Measurements from ENCODE around the gene NMT1. TPM values are rescaled to one million over a fixed set of nuclear protein-coding genes. Genes with fewer than 3 reads are reported as not detected.

NMT1 gene
- total and polyA plus RNA-seq, 2 of the 13 experiments (the other 11 are each of a cell fraction or from before 2014, with no cell fraction given), result 75.7 to 142 TPM

DNA sequence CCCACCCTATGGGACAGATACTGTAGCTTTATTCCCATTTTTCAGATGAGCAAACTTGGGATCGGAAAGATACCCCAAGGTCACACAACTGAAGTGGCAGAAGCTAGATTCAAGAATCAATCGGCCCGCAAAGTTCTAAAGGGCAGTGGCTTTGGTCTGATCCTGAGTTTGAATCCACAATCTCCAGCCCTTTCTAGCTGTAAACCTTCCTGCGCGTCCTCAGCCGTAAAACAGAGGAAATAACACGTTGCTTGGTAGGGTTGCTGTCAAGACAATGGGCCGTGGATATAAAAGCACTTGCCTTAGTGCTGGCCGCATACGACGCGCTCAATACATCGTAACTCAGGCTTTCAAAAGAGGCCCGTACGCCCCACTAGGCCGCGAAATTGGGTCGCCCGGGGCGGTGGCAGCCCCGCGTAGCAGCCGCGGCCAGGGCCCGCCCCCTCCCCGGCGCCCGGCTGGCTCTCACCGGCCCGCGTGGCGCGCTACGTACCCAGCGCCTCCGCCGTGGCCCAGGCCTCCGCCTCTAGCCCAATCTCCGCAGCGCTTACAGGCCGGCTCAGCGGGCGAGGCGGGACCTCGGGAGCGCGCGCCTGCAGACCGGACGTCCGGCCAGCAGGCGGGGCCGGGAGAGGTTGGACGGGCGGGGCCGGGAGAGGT is 9.9 kb upstream of the NMT1 start, which contains the start of gene DCAKD (continued):
- TF ChIP-seq ZNF556 (CRISPR knock-in tag; IDR thresholded peaks at IDR 0.05; ENCODE audit: borderline replicate concordance) (peak; percentile 61; the same call in 1 of the 2 replicates), ATF1 (CRISPR knock-in tag; IDR thresholded peaks at IDR 0.05) (no peak), GABPB1 (CRISPR knock-in tag; IDR thresholded peaks at IDR 0.05) (peak; percentile 90), JUNB (CRISPR knock-in tag; IDR thresholded peaks at IDR 0.05; ENCODE audit: borderline replicate concordance) (no peak), NCOR1 (IDR thresholded peaks at IDR 0.05; ENCODE audit: borderline replicate concordance, low read length) (no peak), KDM3A (CRISPR knock-in tag; IDR thresholded peaks at IDR 0.05; ENCODE audit: low read depth) (no peak), ZNF878 (CRISPR knock-in tag; IDR thresholded peaks at IDR 0.05) (no peak), SRSF1 (optimal IDR thresholded peaks at IDR 0.05; ENCODE audit: low read depth, low read length) (no peak), ZNF557 (CRISPR knock-in tag; IDR thresholded peaks at IDR 0.05) (no peak), ZBTB42 (CRISPR knock-in tag; IDR thresholded peaks at IDR 0.05) (no peak), FOXM1 (CRISPR knock-in tag; IDR thresholded peaks at IDR 0.05) (no peak), ZNF720 (CRISPR knock-in tag; IDR thresholded peaks at IDR 0.05) (no peak), SRF (IDR thresholded peaks at IDR 0.05; ENCODE audit: low read depth, low read length) (peak; percentile 20; the same call in 1 of the 2 replicates), ZNF33B (CRISPR knock-in tag; IDR thresholded peaks at IDR 0.05) (peak; percentile 79; the same call in 1 of the 2 replicates), NFE2L2 (IDR thresholded peaks at IDR 0.05; ENCODE audit: low read length) (no peak), ZNF136 (CRISPR knock-in tag; IDR thresholded peaks at IDR 0.05; ENCODE audit: low read depth) (no peak), NFIC (IDR thresholded peaks at IDR 0.05; ENCODE audit: low read length) (no peak), PHB2 (IDR thresholded peaks at IDR 0.05; ENCODE audit: partially characterized antibody) (no peak), ZNF24 (IDR thresholded peaks at IDR 0.05) (no peak), ZNF75D (CRISPR knock-in tag; IDR thresholded peaks at IDR 0.05; ENCODE audit: borderline replicate concordance) (no peak), FOXO1 (CRISPR knock-in tag; IDR thresholded peaks at IDR 0.05) (no peak), IRF2 (CRISPR knock-in tag; IDR thresholded peaks at IDR 0.05) (no peak), SIX1 (CRISPR knock-in tag; IDR thresholded peaks at IDR 0.05; ENCODE audit: borderline replicate concordance) (no peak), ZFP1 (CRISPR knock-in tag; IDR thresholded peaks at IDR 0.05) (no peak), REL (CRISPR knock-in tag; conservative IDR thresholded peaks at IDR 0.05) (0 out of 2 replicates have a peak, but pooled peaks have one; percentile 42), PCBP2 (optimal IDR thresholded peaks at IDR 0.05; ENCODE audit: low read depth, low read length, poor library complexity, severe bottlenecking) (no peak), ZNF777 (CRISPR knock-in tag; IDR thresholded peaks at IDR 0.05) (no peak; the same call in 1 of the 2 replicates), ZNF550 (CRISPR knock-in tag; IDR thresholded peaks at IDR 0.05; ENCODE audit: borderline replicate concordance) (no peak), ZNF383 (CRISPR knock-in tag; IDR thresholded peaks at IDR 0.05; ENCODE audit: borderline replicate concordance) (no peak), NFYB (CRISPR knock-in tag; IDR thresholded peaks at IDR 0.05) (peak; percentile 73), CHD2 (IDR thresholded peaks at IDR 0.05; ENCODE audit: low read depth, low read length) (0 out of 2 replicates have a peak, but pooled peaks have one; percentile 22)
- TF ChIP-seq, protein P1, sequence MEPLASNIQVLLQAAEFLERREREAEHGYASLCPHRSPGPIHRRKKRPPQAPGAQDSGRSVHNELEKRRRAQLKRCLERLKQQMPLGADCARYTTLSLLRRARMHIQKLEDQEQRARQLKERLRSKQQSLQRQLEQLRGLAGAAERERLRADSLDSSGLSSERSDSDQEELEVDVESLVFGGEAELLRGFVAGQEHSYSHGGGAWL (CRISPR knock-in tag; IDR thresholded peaks at IDR 0.05), result peak; percentile 69; the same call in 1 of the 2 replicates
- TF ChIP-seq, protein P2, sequence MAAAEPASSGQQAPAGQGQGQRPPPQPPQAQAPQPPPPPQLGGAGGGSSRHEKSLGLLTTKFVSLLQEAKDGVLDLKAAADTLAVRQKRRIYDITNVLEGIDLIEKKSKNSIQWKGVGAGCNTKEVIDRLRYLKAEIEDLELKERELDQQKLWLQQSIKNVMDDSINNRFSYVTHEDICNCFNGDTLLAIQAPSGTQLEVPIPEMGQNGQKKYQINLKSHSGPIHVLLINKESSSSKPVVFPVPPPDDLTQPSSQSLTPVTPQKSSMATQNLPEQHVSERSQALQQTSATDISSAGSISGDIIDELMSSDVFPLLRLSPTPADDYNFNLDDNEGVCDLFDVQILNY (CRISPR knock-in tag; conservative IDR thresholded peaks at IDR 0.05), result no peak; the same call in 1 of the 2 replicates

Measured in HepG2 (cell line).